ENCODE measurements around the gene FAM83G. TPM values are rescaled to one million over a fixed set of nuclear protein-coding genes. Genes with fewer than 3 reads are reported as not detected.

FAM83G gene
- total RNA-seq, 2 donors from 2014 or later, result 14.0 to 50.9 TPM

DNA sequence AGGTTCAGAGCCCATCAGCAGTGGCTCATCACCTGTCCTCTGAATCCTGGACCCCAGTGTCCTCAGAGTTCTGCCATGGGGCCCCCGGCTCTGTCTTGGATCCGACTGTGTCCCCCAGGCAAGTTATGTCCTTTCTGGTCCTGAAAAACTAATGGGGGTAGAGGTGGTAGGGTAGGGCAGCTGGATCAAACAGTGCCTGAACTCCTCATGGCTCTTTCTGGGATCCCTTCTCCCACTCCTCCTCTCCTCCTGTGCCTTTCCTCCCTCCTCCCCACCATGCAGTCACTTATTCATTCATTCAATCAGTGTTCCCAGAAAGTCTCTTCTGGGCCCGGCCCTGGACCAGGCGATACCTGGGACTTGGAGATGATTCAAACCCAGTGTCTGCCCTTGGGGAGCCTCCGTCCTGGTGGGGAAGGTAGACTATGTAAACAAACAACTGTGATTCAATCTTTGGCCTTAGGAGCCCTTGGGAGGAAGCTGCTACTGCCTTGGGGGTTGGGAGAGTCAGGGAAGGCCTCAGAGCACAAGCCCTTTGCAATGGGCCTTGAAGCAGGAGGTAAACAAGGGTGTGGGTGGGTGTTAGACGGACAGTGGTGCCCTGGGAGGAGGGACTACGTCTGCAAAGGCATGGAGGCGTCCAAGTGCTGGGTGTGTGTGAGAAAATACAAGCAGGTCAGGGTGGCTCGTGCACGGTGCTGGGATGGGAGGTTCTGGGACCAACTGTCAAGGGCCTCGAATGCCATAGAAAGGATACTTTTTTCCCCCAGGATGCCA is 6.4 kb upstream of the FAM83G start:
- H3K36me3 ChIP-seq, result no peaks in the 10 kb centered on the region
- no peaks in the 10 kb centered on the region for H3K4me1 ChIP-seq
- no peak for DNase-seq (ENCODE audit: low spot score)
- H3K9me3 ChIP-seq, result no peaks in the 10 kb centered on the region
- no peak for TF ChIP-seq CTCF (IDR thresholded peaks at IDR 0.05)
- no peak overlapping the region for H3K4me3 ChIP-seq
- H3K27ac ChIP-seq, result no peak overlapping the region
- H3K27me3 ChIP-seq, result no peaks in the 10 kb centered on the region

DNA sequence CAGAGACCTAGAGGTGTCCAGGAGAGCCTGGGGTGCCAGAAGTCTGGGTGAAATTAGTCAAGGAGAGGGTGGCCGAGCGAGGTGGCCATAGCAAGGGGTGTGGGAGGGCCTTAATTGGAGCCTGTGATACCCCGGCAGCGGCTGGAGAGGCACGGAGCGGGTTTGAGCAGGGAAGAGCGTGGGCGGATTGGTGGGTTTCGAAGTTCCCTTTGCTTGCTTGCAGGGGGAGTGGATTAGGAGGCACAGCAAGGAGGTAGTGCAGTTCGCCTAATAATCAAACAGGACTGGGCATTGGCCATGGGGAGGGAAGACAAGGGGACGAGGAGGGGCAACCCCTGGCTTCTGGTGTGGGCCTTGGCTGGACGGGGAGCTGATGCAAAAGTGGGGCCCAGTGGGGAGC is 5.4 kb upstream of the FAM83G start:
- H3K4me3 ChIP-seq, result no peak overlapping the region
- DNase-seq (ENCODE audit: low spot score), result no peak
- no peak for TF ChIP-seq CTCF (IDR thresholded peaks at IDR 0.05)
- peaks cover 0 to 2% of the 10 kb centered on the region in 2 donors for H3K4me1 ChIP-seq
- no peak overlapping the region for H3K27ac ChIP-seq
- no peaks in the 10 kb centered on the region for H3K27me3 ChIP-seq
- H3K9me3 ChIP-seq, result no peaks in the 10 kb centered on the region
- no peaks in the 10 kb centered on the region for H3K36me3 ChIP-seq

GRCh38 chr17:19006698-19007097 is 2.1 kb upstream of the FAM83G start:
- no peak for TF ChIP-seq CTCF (IDR thresholded peaks at IDR 0.05)
- no peak for DNase-seq (ENCODE audit: low spot score)
- Histone ChIP-seq H3K27me3 (no peaks in the 10 kb centered on the region), H3K27ac (no peak overlapping the region), H3K36me3 (no peaks in the 10 kb centered on the region), H3K4me3 (no peak overlapping the region), H3K9me3 (no peaks in the 10 kb centered on the region), H3K4me1 (peaks cover 0 to 29% of the 10 kb centered on the region in 2 donors)

DNA sequence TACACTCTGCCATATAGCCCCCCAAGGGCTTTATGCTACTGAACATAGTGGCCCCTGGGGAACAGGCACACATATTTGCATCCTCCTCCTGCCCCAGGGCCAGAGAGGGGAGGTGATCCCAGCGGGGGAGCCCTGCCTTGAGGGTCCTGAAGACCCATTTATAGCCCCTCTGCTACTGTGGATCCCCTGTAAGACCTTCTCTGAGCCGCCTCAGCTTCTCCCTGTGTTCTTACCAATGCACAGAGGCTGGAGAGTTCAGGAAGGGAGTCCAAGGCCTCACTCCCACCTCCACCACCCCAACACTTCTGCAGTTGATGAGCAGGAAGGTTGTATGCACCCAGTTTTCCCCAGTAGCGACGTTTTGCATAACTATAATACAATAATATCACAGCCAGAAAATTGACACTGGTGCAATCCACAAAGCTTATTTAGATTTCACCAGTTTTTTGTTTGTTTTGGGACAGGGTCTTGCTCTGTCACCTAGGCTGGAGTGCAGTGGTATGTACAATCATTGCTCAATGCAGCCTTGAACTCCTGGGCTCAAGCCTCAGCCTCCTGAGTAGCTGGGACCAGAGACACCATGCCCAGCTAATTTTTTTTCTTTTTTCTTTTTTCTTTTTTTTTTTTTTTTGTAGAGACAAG is 1.3 kb upstream of the FAM83G start:
- H3K27ac ChIP-seq, result no peak overlapping the region
- no peak for DNase-seq (ENCODE audit: low spot score)
- H3K4me3 ChIP-seq, result no peak overlapping the region
- no peaks in the 10 kb centered on the region for H3K27me3 ChIP-seq
- TF ChIP-seq CTCF (IDR thresholded peaks at IDR 0.05), result no peak
- H3K4me1 ChIP-seq, result peaks cover 0 to 37% of the 10 kb centered on the region in 2 donors
- H3K9me3 ChIP-seq, result no peaks in the 10 kb centered on the region
- no peaks in the 10 kb centered on the region for H3K36me3 ChIP-seq

- peaks cover 0 to 44% of the 10 kb centered on the region in 2 donors for H3K4me1 ChIP-seq
- H3K36me3 ChIP-seq, result no peaks in the 10 kb centered on the region
- peak overlapping the region; percentile 84 to 92 for H3K27ac ChIP-seq
- peak overlapping the region; percentile 63 to 64 for H3K4me3 ChIP-seq
- no peaks in the 10 kb centered on the region for H3K27me3 ChIP-seq
- no peak for TF ChIP-seq CTCF (IDR thresholded peaks at IDR 0.05)
- H3K9me3 ChIP-seq, result no peaks in the 10 kb centered on the region
- no peak for DNase-seq (ENCODE audit: low spot score)
Observed at GRCh38 chr17:19005137-19005773, 691 bp upstream of the FAM83G start.

Measured in right atrium auricular region (tissue), 2 donors.